Measurements from ENCODE around the gene DDX17. TPM values are rescaled to one million over a fixed set of nuclear protein-coding genes. Genes with fewer than 3 reads are reported as not detected.

The DDX17 gene
- total and polyA plus RNA-seq, 12 donors, result 76.2 to 241 (median 169) TPM

DNA sequence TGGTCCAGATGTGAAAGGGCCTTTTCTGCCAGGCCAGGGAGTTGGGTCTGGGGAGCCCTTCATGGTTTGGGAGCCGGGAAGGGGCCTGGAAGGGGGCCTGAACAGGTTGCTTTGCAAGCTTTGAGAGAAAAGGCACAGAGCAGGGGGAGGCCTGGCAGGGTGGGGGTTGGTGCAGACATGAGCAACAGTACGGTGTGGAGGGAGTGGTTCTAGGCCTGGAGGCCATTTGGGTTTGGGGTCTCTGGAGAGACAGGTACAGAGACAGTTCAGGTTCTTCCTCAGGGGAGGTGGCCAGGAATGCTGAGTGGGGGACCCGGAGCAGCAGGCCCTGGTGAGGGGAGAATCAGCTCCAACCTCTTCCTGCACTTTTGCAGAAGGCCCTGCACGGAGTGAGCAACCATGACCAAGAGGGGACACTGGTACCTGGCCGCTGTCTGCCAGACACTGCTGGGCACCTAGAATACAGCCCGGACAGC, 36.8 kb downstream of the DDX17 start:
- DNase-seq, result no peak
- WGBS, 2 donors, result 93 to 96% methylated on average over 6 of the region's 6 CpGs

GRCh38 chr22:38468443-38469305, 37.4 kb downstream of the DDX17 start:
- Histone ChIP-seq H3K36me3 (no peaks in the 10 kb centered on the region), H3K4me1 (peaks cover 0 to 24% (median 17%) of the 10 kb centered on the region in 9 donors), H3K9me3 (no peaks in the 10 kb centered on the region), H3K4me3 (peak overlapping the region; percentile 49 to 84 (median 65)), H3K27ac (peak overlapping the region in 8 of 10 donors; percentile 18 to 78 (median 74)), H3K27me3 (peaks cover 0 to 53% (median 0%) of the 10 kb centered on the region in 7 donors)
- ATAC-seq (peak in 5 of 8 donors; percentile 3 to 23 (median 9)), DNase-seq (no peak)
- intact Hi-C loops (cut with DNase I), result loop anchor here in 4 of 10 donors (5.0 kb wide), 3 partner anchors 34 to 51 kb away; partner anchors contain the start of gene DDX17 (in 1 of the 4)
- WGBS, 2 donors, result 64 to 69% methylated on average over 28 of the region's 28 CpGs
- TF ChIP-seq CTCF (IDR thresholded peaks at IDR 0.05), result peak in 3 of 9 donors; percentile 3 to 36 (median 9)

More for the DNA sequence above, 36.8 kb downstream of the DDX17 start:
- intact Hi-C loops (cut with DNase I), result loop anchor here in 4 of 10 donors (5.0 kb wide), 3 partner anchors 33 to 52 kb away; partner anchors contain the start of gene DDX17 (in 1 of the 4)
- H3K27ac ChIP-seq, result peak overlapping the region in 1 of 10 donors; percentile 77
- ATAC-seq, result no peak
- peaks cover 0 to 3% (median 0%) of the 10 kb centered on the region in 9 donors for H3K36me3 ChIP-seq
- no peaks in the 10 kb centered on the region for H3K9me3 ChIP-seq
- H3K4me3 ChIP-seq, result peak overlapping the region in 3 of 10 donors; percentile 54 to 80 (median 77)
- H3K27me3 ChIP-seq, result peaks cover 0 to 46% (median 0%) of the 10 kb centered on the region in 7 donors
- H3K4me1 ChIP-seq, result peaks cover 0 to 19% (median 14%) of the 10 kb centered on the region in 9 donors
- TF ChIP-seq CTCF (IDR thresholded peaks at IDR 0.05), result no peak

GRCh38 chr22:38467904-38468442, 38.1 kb downstream of the DDX17 start, which contains the start of gene KDELR3:
Gene KDELR3 (plus strand): TSS chr22:38468096. CDS start chr22:38468234, 138 bp downstream.
- peak; percentile 70 to 72 for DNase-seq
- H3K4me1 ChIP-seq, result peaks cover 3 to 32% (median 24%) of the 10 kb centered on the region in 9 donors
- peaks cover 0 to 60% (median 0%) of the 10 kb centered on the region in 7 donors for H3K27me3 ChIP-seq
- intact Hi-C loops (cut with DNase I), result loop anchor here in 4 of 10 donors (5.0 kb wide), 3 partner anchors 34 to 51 kb away; partner anchors contain the start of gene DDX17 (in 1 of the 4)
- TF ChIP-seq CTCF (IDR thresholded peaks at IDR 0.05), result peak in 3 of 9 donors; percentile 5 to 19 (median 6)
- H3K27ac ChIP-seq, result peak within 1 kb of the TSS in 9 of 10 donors; percentile 18 to 78 (median 73)
- H3K36me3 ChIP-seq, result no peaks in the 10 kb centered on the region
- peak within 1 kb of the TSS; percentile 49 to 84 (median 65) for H3K4me3 ChIP-seq
- peak; percentile 72 to 95 (median 86) for ATAC-seq
- no peaks in the 10 kb centered on the region for H3K9me3 ChIP-seq
- WGBS, 2 donors, result 2% methylated on average over 53 of the region's 53 CpGs
